Mucosa of gallbladder (tissue), 1 donor: ENCODE measurements around the gene DHX30. TPM values are rescaled to one million over a fixed set of nuclear protein-coding genes. Genes with fewer than 3 reads are reported as not detected.
A peak's percentile ranks its signal among the peaks of the same experiment; 100 is the strongest.
"Not testable (repeated sequence)": the region's sequence is repeated elsewhere in the genome, so short reads cannot be mapped to it uniquely, and the experiment has no call there.

Source experiments
- DNase-seq: peaks from one replicate; pipeline ENCODE4 v3.0.0-alpha.2; 2020; ENCODE audit warnings: low spot score
- total RNA-seq: library from RNA; stranded (reverse); gene quantifications from one replicate; pipeline ENCODE4 v1.2.1, GENCODE V29; 2021
- donor health status: DM: no; HTN: no; CAD: no.

The DHX30 gene, protein sequence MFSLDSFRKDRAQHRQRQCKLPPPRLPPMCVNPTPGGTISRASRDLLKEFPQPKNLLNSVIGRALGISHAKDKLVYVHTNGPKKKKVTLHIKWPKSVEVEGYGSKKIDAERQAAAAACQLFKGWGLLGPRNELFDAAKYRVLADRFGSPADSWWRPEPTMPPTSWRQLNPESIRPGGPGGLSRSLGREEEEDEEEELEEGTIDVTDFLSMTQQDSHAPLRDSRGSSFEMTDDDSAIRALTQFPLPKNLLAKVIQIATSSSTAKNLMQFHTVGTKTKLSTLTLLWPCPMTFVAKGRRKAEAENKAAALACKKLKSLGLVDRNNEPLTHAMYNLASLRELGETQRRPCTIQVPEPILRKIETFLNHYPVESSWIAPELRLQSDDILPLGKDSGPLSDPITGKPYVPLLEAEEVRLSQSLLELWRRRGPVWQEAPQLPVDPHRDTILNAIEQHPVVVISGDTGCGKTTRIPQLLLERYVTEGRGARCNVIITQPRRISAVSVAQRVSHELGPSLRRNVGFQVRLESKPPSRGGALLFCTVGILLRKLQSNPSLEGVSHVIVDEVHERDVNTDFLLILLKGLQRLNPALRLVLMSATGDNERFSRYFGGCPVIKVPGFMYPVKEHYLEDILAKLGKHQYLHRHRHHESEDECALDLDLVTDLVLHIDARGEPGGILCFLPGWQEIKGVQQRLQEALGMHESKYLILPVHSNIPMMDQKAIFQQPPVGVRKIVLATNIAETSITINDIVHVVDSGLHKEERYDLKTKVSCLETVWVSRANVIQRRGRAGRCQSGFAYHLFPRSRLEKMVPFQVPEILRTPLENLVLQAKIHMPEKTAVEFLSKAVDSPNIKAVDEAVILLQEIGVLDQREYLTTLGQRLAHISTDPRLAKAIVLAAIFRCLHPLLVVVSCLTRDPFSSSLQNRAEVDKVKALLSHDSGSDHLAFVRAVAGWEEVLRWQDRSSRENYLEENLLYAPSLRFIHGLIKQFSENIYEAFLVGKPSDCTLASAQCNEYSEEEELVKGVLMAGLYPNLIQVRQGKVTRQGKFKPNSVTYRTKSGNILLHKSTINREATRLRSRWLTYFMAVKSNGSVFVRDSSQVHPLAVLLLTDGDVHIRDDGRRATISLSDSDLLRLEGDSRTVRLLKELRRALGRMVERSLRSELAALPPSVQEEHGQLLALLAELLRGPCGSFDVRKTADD
- 71.9 TPM for total RNA-seq

DNA sequence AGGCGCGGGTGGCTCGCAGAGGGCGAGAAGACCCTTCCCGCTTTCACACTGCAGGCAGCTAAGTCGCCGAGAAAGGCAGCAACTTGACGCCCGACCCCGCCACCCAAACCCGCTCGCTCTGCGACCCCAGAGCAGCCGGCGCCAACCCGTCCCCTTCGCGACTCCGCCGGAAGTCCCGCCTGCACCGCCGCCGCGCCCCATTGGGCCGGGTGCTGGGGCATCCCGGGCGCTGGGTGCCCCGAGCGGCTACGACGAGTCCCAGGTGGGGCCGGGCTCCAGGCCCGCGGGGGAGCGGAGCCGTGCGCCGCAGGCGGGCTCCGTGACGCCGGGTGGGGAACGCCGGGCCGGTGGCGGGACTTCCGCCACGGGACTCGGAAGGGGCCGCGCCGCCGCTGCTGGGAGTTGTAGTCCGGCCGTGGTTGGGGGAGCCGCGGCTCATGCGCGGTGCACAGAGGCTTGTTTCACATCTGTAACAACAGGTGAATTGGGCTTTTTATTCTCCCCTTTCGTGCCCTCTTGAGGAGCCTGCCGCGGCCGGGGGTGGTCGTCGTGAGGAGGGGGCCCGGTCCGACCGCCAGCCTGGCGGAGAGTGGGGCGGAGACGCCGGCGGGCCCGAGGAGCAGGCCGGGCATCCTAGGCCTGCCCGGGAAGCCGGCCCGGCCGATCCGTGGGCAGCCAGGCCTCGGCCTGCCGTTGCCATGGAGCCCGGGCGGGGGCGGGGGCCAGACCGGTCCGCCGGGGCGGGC lies at the start of gene DHX30:
TSS of gene DHX30 (plus strand) at position 405 of the 746 bp plus-strand sequence. CDS start 7,546 bp downstream, outside the sequence.
- DNase-seq: peak; percentile 89

- no peak for DNase-seq
These were observed 44.5 kb upstream of the DHX30 start for GRCh38 chr3:47758261-47759025.

- DNase-seq: not testable (repeated sequence)
These were observed 42.7 kb upstream of the DHX30 start for GRCh38 chr3:47760207-47760606.

DNA sequence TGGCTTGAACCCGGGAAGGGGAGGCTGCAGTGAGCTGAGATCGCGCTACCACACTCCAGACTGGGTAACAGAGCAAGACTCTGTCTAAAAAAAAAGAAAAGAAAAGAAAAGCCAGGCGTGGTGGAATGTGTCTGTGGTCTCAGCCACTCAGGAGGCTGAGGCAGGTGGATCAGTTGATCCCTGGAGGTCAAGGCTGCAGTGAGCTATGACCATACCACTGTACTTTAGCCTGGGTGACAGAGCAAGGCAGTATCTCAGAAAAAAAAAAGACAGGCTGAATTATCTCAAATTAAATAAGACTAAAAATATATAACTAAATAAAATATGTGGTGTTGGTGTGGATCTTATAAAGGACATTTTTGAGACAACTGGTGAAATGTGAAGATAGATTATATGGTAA lies 41.9 kb upstream of the DHX30 start:
- no peak for DNase-seq

- DNase-seq: no peak
These were observed 40.7 kb upstream of the DHX30 start for GRCh38 chr3:47762233-47762632.

GRCh38 chr3:47766186-47766585 lies 36.8 kb upstream of the DHX30 start:
- no peak for DNase-seq

- no peak for DNase-seq
These were observed 30.9 kb upstream of the DHX30 start for GRCh38 chr3:47772047-47772446.

- DNase-seq: no peak
These were observed 30.1 kb upstream of the DHX30 start for GRCh38 chr3:47772788-47773187.

GRCh38 chr3:47778746-47779145 lies 24.2 kb upstream of the DHX30 start:
- DNase-seq: no peak

DNA sequence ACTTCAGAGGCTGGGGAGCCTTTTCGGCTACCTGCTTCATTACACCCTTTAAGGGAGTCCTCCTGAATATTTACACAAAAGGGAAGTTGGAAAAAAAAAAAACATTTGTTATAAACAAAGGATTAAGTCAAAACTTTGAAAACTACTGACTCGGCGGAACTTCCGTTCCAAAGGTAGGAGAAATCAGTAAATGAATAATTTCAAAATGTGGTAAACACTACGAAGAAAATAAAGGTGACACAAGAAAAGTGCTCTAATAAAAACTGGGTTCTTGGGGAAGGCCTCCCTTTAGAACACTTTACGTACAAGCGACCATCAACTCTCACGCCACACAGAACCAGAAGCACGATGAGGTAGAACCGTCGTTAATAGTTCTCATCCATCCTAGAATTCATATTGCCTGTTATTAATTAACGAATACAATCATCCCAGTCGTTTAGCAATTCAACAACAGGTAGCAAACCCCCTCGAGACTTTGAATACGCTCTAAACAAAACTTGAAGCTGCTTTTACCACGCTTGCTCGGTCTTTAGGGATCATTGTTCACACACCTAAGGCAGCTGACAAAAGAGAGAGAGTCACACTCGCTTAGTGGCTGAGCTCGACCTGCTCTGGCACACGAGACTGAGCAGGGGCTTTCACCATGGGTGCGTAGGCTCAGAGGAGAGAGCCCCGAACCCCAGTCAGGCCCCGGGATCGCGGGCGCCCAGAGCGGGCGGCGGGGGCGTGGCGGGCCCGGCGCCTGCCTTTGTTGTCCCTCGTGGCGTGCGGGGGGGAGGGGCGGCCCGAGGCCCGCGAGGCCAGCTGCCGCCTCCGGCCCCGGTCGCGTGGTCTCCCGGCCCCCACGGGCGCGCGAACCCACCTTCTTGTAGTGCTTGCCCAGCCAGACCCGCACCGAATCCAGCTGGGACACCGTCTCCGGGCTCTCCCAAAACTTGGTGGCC lies 21.9 kb upstream of the DHX30 start:
- DNase-seq: peak; percentile 54

DNA sequence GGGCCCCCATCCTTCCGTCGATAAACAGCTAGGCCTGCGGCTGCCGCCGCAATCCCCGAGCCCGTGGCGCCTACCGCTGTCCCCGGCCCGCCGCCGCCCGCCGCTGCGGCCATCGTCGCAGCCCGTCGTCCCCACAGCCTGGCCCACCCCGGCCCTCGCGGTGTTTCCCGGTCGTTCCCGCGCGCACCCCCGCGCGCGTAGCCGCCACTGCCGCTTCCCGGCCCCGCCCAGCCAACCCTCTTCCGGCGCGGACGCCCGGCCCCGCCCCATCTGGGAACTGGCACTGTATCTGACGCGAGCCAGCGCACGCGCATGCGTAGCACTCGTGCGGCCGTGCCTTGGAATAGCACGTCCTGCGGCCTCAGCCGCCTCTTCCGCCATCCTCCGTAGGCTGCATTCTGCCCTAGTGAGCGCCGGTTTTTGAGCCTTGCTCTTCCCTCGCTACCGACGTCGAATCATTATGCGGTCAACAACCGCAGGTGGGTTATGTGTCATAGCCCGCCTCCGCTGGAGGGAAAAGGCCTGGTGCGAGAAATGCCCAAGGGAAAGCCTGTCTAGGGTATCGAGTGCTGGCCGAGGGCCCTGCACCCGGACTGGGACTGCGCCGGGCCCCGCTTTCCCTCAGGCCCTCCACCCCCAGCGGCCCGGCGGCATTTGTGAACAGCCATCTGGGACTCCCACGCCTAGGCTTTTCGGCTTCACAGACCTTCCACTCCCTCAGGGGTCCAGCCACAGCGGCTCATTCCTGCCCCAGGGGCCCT lies 21.1 kb upstream of the DHX30 start, which contains the start of gene SMARCC1:
TSS of gene SMARCC1 (minus strand) at position 209 of the 761 bp plus-strand sequence. CDS start at position 113, 96 bp downstream.
- DNase-seq: peak; percentile 99

DNA sequence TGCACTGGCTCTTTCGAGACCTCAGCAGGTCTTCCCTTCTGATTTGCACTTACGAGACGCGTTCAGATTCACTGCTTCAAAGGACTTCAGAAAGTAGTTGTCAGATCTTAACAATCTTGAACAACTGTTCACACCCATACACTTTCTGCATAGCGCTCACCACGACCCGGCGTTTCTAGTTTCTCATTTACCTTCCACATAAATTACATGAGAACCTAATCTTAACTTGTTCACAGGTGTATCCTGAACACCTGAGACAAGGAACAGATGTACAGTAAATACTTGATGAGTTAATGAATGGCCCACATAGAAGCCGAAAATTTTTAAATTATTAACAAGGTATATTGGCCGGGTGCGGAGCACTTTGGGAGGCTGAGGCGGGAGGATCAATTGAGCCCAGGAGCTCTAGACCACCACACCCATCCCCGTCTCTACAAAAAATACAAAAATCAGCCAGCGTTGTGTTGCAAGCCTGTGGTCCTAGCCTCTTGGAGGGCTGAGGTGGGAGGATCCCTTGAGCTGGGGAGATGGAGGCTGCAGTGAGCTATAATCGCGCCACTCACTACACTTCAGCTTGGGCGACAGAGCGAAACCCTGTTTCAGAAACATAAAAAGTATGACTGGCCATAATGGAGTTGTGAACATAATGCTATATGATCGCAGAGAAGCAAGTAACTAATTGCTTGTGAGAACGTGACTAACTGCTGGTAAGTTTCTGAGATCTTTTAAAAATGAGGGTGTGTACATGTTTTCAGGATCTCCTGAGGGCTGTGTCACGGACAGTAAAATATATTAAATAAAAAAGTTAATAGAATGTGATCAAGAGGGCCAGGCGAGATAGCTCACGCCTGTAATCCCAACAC lies 20.3 kb upstream of the DHX30 start:
- DNase-seq: no peak

GRCh38 chr3:47783673-47784072 lies 19.3 kb upstream of the DHX30 start:
- DNase-seq: no peak

- no peak for DNase-seq
These were observed 11.6 kb upstream of the DHX30 start for GRCh38 chr3:47791193-47791855.

DNA sequence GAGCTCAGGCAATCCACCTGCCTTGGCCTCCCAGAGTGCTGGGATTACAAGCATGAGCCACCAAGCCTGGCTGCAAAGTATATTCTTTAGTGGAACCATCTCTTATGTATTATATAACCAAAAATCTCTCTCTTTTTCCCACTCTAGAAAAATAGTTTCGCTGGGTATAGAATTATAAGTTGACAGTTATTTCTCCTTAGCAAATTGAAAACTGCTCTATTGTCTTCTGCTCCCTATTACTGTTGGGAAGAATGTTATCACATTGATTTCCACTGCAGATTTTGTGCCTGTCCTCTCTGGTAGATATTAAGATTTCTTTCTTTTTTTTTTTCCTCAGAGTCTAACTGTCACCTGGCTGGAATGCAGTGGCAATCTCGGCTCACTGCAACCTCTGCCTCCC lies 10.2 kb upstream of the DHX30 start:
- no peak for DNase-seq

- no peak for DNase-seq
These were observed 8.4 kb upstream of the DHX30 start for GRCh38 chr3:47794544-47794943.

- no peak for DNase-seq
These were observed 3.2 kb upstream of the DHX30 start for GRCh38 chr3:47799733-47800132.
